ENCODE results near the gene C3orf33.

C3orf33 gene

DNA sequence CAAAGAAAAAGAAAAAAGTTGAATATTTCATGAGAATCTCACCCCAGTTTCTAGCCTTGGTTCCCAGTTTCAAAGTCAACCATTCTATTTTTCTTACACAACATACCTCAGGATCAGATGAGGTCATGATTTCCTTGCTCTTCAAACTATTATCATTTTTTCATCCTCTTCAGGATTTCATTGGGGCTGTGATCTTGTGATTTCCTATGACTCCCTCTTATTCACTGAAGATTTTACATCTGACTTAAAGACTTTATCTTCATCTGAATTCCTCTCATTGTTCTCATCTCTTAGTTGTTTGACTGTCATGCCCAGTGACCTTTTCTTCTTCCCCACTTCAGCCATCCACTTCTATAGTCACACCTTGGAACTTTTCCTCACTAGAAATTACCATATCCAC is 3.1 kb upstream of the C3orf33 start:
- Histone ChIP-seq H3K9me3 (ENCODE audit: control insufficient read depth, insufficient read depth, low read length) (no peaks in the 10 kb centered on the region), H3K36me3 (ENCODE audit: insufficient read depth, low read length) (no peaks in the 10 kb centered on the region), H3K4me1 (ENCODE audit: insufficient read depth, low read length) (no peaks in the 10 kb centered on the region), H3K9ac (ENCODE audit: low read depth, low read length) (no peak overlapping the region)

DNA sequence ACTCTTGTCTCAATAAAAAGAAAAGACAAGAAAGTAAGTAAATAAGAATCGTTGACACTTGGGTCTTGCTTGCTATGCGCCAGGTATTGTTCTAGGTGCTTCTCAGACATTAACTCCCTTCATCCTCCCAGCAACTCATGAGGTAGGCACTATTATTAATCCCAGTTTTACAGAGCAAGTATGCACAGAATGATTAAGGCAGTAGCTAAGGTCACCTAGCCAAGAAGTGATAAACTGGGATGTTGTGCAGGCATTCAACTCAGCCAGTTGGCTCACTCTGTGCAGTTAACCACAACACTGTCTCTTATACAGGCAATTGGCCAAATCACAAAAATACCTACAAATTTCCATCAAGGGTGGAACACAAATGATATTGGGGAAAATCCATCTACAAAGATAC is 1.7 kb upstream of the C3orf33 start:
- no peaks in the 10 kb centered on the region for H3K4me1 ChIP-seq (ENCODE audit: insufficient read depth, low read length)
- H3K9me3 ChIP-seq (ENCODE audit: control insufficient read depth, insufficient read depth, low read length) = no peaks in the 10 kb centered on the region
- H3K36me3 ChIP-seq (ENCODE audit: insufficient read depth, low read length) = no peaks in the 10 kb centered on the region
- no peak overlapping the region for H3K9ac ChIP-seq (ENCODE audit: low read depth, low read length)

DNA sequence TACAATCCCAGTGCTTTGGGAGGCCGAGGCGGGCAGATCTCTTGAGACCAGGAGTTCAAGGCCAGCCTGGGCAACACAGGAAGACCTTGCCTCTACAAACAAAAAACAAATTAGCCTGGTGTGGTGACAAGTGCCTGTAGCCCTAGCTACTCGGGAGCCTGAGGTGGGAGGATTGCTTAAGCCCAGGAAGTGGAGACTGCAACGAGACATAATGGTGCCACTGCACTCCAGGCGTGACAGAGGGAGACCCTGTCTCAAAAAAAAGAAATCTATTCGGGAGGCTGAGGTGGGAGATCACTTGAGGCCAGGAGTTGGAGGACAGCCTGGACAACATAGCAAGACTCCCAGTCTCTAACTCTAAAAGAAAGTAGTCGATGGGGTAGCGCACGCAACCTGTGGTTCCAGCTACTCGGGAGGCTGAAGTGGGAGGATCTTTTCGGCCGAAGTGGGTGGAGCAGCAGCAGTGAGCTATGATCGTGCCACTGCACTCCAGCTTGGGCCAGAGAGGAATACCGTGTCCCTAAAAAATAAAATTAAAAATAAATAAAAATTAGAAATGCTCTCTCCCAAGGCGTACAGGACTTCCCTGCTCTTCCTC is 775 bp downstream of the C3orf33 start:
- no peaks in the 10 kb centered on the region for H3K9me3 ChIP-seq (ENCODE audit: control insufficient read depth, insufficient read depth, low read length)
- H3K9ac ChIP-seq (ENCODE audit: low read depth, low read length) = peak overlapping the region; percentile 80
- H3K36me3 ChIP-seq (ENCODE audit: insufficient read depth, low read length) = no peaks in the 10 kb centered on the region
- no peaks in the 10 kb centered on the region for H3K4me1 ChIP-seq (ENCODE audit: insufficient read depth, low read length)

DNA sequence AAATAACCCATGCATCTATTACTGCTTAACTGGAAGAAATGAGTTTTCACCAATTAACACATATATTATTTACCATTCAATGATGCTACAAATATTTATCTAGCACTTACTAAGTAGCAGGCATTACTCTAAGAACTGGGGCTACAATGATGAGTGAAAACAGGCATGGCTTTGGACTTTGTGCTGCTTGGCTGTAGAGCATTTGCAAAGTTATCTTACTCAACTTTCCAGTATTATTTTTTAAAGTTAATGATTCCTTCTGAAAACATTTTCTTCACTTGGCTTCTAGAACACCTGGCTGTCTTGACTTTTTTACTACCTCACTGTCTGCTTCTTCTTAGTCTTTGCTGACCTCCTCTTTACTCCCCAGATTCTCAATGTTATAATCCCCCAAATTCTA is 1.8 kb downstream of the C3orf33 start:
- no peaks in the 10 kb centered on the region for H3K36me3 ChIP-seq (ENCODE audit: insufficient read depth, low read length)
- H3K9me3 ChIP-seq (ENCODE audit: control insufficient read depth, insufficient read depth, low read length) = no peaks in the 10 kb centered on the region
- no peak overlapping the region for H3K9ac ChIP-seq (ENCODE audit: low read depth, low read length)
- H3K4me1 ChIP-seq (ENCODE audit: insufficient read depth, low read length) = no peaks in the 10 kb centered on the region

DNA sequence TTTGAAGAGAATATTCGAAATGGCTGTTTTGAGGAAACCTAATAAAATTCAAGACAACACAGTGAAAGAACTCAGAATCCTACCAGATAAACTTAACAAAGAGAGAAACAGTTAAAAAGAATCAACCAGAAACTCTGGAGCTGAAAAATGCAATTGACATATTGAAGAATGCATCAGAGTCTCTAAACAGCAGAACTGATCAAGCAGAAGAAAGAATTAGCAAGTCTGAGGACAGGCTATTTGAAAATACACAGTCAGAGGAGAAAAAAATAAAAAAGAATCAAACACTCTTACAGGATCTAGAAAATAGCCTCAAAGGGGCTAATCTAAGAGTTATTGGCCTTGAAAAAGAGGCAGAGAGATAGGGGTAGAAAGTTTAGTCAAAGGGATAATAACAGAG is 13.5 kb downstream of the C3orf33 start:
- Histone ChIP-seq H3K9ac (ENCODE audit: low read depth, low read length) (no peak overlapping the region), H3K9me3 (ENCODE audit: control insufficient read depth, insufficient read depth, low read length) (no peaks in the 10 kb centered on the region), H3K4me1 (ENCODE audit: insufficient read depth, low read length) (peaks cover 12% of the 10 kb centered on the region), H3K36me3 (ENCODE audit: insufficient read depth, low read length) (no peaks in the 10 kb centered on the region)

DNA sequence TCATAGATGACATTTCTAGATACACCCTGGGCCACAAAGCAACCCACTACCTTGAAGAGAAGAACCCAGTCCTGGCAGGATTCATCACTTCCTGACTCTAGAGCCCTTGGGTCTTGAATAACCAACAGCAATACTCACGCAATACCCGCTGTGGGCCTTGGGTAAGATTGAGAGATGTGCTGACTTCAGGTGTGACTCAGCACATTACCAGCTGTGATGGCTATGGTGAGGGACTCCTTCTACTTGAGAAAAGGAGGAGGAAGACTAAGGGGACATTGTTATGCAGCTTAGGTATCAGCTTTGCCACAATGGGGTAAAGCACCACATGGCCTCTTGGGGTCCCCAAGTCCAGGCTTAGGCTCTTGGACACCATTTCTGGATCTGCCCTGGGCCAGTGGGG is 14.9 kb downstream of the C3orf33 start:
- H3K4me1 ChIP-seq (ENCODE audit: insufficient read depth, low read length) = peaks cover 12% of the 10 kb centered on the region
- no peaks in the 10 kb centered on the region for H3K36me3 ChIP-seq (ENCODE audit: insufficient read depth, low read length)
- no peaks in the 10 kb centered on the region for H3K9me3 ChIP-seq (ENCODE audit: control insufficient read depth, insufficient read depth, low read length)
- no peak overlapping the region for H3K9ac ChIP-seq (ENCODE audit: low read depth, low read length)

DNA sequence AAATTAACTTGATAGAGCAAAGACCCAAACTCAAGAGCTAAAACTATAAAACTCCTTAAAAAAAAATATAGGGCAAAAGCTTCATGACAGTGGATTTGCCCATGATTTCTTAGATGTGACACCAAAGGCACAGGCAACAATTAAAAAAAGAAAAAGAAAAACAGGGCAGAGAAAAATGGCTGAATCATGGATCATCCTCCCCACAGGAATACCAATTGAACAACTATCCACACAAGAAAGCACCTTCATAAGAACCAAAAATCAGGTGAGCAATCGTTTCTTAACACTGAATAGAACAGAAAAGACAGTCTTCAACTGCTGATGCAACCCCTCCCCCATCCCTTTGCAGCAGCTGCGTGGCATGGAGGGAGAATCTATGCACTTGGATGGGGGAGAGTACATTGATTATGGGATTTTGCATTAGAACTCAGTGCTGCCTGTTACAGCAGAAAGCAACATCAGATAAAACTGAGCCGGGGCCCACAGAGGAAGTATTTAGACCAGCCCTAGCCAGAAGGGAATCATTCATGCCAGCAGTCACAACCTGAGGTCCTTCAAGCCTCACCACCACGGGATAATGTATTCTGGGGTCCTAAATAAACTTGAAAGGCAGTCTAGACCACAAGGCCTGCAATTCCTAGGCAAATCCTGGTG is 15.7 kb downstream of the C3orf33 start:
- Histone ChIP-seq H3K9me3 (ENCODE audit: control insufficient read depth, insufficient read depth, low read length) (no peaks in the 10 kb centered on the region), H3K36me3 (ENCODE audit: insufficient read depth, low read length) (no peaks in the 10 kb centered on the region), H3K9ac (ENCODE audit: low read depth, low read length) (no peak overlapping the region), H3K4me1 (ENCODE audit: insufficient read depth, low read length) (peaks cover 12% of the 10 kb centered on the region)

DNA sequence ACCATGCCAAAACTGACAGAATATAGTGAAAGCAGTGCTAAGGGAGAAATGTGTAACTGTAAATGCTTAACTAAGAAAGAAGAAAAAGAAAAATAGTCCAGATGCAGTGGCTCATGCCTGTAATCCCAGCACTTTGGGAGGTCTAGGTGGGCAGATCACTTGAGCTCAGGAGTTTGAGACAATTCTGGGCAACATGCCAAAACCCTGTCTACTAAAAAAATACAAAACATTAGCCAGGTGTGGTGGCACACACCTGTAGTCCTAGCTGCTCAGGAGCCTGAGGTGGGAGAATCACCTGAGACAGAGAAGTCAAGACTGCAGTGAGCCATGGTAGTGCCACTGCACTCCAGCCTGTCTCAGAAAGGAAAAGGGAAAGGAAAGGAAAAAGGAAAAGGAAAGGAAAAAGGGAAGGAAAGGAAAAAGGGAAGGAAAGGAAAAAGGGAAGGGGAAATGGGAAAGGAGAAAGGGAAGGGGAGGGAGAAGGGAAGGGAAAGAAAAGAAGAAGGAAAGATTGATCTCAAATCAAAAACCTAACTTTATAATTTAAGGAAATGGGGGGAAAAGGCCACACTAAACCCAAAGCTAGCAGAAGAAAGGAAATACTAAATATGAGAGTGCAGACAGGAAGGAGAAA is 20.3 kb downstream of the C3orf33 start:
- H3K9ac ChIP-seq (ENCODE audit: low read depth, low read length) = no peak overlapping the region
- H3K4me1 ChIP-seq (ENCODE audit: insufficient read depth, low read length) = peaks cover 6% of the 10 kb centered on the region
- H3K9me3 ChIP-seq (ENCODE audit: control insufficient read depth, insufficient read depth, low read length) = no peaks in the 10 kb centered on the region; the same call in 1 of the 2 replicates
- no peaks in the 10 kb centered on the region for H3K36me3 ChIP-seq (ENCODE audit: insufficient read depth, low read length)

DNA sequence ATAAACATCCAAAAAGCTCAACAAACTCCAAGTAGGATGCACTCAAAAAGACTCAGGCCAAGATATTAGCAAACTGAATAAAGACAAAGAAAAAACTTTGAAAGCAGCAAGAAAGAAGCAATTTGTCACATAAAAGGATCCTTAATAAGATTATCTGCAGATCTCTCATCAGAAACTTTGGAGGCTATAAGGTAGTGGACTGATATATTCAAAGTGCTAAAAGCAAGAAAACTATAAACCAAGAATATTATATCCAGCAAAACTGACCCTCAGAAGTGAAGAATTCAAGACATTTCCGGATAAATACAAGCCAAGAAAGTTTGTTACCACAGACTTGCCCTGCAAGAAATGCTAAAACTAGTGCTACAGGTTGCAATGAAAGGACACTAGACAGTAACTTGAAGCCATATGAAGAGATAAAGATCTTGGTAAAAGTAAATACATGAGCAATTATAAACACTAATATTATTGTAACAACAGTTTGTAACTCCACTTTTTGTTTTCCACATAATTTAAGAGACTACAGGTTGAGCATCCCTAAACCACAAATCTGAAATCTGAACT is 23.6 kb downstream of the C3orf33 start:
- Histone ChIP-seq H3K36me3 (ENCODE audit: insufficient read depth, low read length) (no peaks in the 10 kb centered on the region), H3K9ac (ENCODE audit: low read depth, low read length) (no peak overlapping the region), H3K4me1 (ENCODE audit: insufficient read depth, low read length) (no peaks in the 10 kb centered on the region), H3K9me3 (ENCODE audit: control insufficient read depth, insufficient read depth, low read length) (no peaks in the 10 kb centered on the region; the same call in 1 of the 2 replicates)

DNA sequence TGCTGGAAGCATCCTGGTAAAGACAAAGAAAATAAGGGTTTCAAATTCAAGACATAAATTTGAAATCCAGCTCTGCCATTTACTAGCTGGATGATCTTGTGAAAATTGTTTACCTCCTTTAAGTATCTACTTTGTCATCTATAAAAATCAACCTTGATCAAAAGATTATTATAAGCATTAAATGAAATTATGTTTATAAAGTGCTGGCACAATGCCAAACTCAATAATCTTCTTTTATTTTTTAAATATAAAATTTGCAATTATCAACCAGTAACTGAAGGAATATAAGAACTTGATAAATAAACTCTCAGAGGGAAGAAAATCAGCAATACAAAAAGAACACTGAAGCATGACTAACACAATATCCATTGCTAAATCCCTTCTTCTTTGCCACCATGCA is 25.8 kb downstream of the C3orf33 start:
- Histone ChIP-seq H3K9ac (ENCODE audit: low read depth, low read length) (no peak overlapping the region), H3K4me1 (ENCODE audit: insufficient read depth, low read length) (no peaks in the 10 kb centered on the region), H3K36me3 (ENCODE audit: insufficient read depth, low read length) (no peaks in the 10 kb centered on the region), H3K9me3 (ENCODE audit: control insufficient read depth, insufficient read depth, low read length) (no peaks in the 10 kb centered on the region; the same call in 1 of the 2 replicates)

DNA sequence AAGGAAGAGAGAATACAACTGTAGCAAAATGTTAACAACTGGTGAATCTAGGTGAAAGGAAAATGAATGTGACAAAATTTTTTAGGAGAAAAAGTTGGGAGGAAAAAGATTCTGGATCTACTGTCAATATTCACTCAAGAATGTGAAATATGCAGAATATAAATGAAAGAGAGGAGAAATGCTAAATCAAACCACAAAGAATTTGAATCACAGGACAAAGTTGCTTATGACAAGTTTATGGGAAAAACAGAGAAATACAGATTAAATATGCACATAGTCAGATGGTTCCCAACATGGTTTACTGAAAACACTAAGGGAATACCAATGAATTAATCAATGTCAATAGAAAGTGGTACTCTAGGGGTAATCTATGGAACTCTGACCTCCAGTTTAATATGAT is 27.6 kb downstream of the C3orf33 start:
- Histone ChIP-seq H3K9ac (ENCODE audit: low read depth, low read length) (no peak overlapping the region), H3K4me1 (ENCODE audit: insufficient read depth, low read length) (no peaks in the 10 kb centered on the region), H3K9me3 (ENCODE audit: control insufficient read depth, insufficient read depth, low read length) (no peaks in the 10 kb centered on the region; the same call in 1 of the 2 replicates), H3K36me3 (ENCODE audit: insufficient read depth, low read length) (no peaks in the 10 kb centered on the region)

DNA sequence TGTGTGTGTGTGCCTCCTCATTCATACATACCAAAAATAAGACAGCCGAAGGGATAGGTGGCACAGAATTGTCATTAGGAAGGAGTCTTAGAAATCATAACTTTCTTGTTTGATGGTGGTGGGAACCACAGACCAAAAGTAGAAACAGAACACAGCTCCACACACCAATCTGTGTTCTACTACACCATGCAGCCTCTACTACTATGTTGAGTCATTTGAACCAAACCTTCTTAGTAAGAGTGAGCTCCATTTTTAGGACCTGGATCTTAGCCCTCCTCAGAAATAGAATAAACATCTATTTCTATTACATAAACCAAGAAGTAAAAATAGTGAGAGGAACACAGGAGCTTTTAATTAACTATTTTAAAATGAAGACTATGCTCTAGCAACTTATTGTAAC is 33.3 kb downstream of the C3orf33 start:
- Histone ChIP-seq H3K36me3 (ENCODE audit: insufficient read depth, low read length) (no peaks in the 10 kb centered on the region), H3K4me1 (ENCODE audit: insufficient read depth, low read length) (no peaks in the 10 kb centered on the region), H3K9ac (ENCODE audit: low read depth, low read length) (no peak overlapping the region), H3K9me3 (ENCODE audit: control insufficient read depth, insufficient read depth, low read length) (peaks cover 3% of the 10 kb centered on the region; the same call in 1 of the 2 replicates)

DNA sequence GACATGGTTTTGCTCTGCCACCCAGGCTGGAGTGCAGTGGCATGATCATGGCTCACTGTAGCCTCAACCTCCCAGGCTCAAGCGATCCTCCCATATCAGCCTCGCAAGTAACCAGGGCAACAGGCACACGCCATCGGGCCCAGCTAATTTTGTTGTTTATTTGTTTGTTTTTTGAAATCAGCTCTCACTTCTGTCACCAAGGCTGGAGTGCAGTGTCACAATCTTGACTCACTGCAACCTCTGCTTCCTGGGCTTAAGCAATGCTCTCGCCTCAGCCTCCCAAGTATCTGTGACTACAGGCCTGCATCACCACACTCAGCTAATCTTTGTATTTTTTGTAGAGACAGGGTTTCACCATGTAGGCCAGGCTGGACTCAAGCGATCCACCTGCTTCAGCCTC is 35.0 kb downstream of the C3orf33 start:
- Histone ChIP-seq H3K36me3 (ENCODE audit: insufficient read depth, low read length) (no peaks in the 10 kb centered on the region), H3K9ac (ENCODE audit: low read depth, low read length) (no peak overlapping the region), H3K9me3 (ENCODE audit: control insufficient read depth, insufficient read depth, low read length) (peaks cover 3% of the 10 kb centered on the region; the same call in 1 of the 2 replicates), H3K4me1 (ENCODE audit: insufficient read depth, low read length) (no peaks in the 10 kb centered on the region)

DNA sequence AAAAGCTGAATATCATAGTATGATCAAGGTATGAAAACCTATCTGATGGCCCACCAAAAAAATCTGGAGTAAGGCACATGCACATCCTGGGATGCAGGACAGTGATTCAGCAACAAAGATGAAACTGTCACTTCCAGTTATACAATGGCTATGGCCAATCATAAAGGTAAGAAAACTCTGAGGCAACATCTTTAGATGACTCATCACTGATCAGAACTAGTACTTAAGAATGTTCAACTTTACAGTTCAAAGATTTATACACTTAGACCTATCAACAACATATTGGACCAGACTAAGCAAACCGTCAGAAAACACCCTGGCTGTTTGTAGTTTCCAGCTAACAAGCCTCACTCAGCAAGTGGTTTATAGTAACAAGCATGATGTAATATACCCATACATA is 39.9 kb downstream of the C3orf33 start:
- no peak overlapping the region for H3K9ac ChIP-seq (ENCODE audit: low read depth, low read length)
- H3K9me3 ChIP-seq (ENCODE audit: control insufficient read depth, insufficient read depth, low read length) = peaks cover 3% of the 10 kb centered on the region; the same call in 1 of the 2 replicates
- H3K36me3 ChIP-seq (ENCODE audit: insufficient read depth, low read length) = no peaks in the 10 kb centered on the region
- H3K4me1 ChIP-seq (ENCODE audit: insufficient read depth, low read length) = no peaks in the 10 kb centered on the region

All from ES-I3 (cell line).